Karpas-422 (cell line): Measurements from ENCODE around the gene MIF4GD. TPM values are rescaled to one million over a fixed set of nuclear protein-coding genes. Genes with fewer than 3 reads are reported as not detected.

Experiments used
- DNase-seq: peaks from one replicate; pipeline ENCODE4 v3.0.0-alpha.2; 2015
- H2AFZ ChIP-seq: fragments of 200-600 bp; sonication (generic); 2 replicates; pipeline ENCODE4 v1.6.1; 2014; ENCODE audit warnings: antibody characterized with exemption, low read length, mixed read lengths
- H3K27ac ChIP-seq: fragments of 200-600 bp; sonication (generic); 2 replicates; pipeline ENCODE4 v1.5.1; 2014; ENCODE audit warnings: mild to moderate bottlenecking, low read length, moderate library complexity
- H3K27me3 ChIP-seq: fragments of 200-600 bp; sonication (generic); 2 replicates; pipeline ENCODE4 v1.6.1; 2014; ENCODE audit warnings: low read length, mixed read lengths
- H3K36me3 ChIP-seq: fragments of 200-600 bp; sonication (generic); 2 replicates; pipeline ENCODE4 v1.6.1; 2014; ENCODE audit warnings: low read length, mixed read lengths; ENCODE audit not compliant: insufficient read depth
- H3K4me1 ChIP-seq: fragments of 200-600 bp; sonication (generic); 2 replicates; pipeline ENCODE4 v1.6.1; 2014; ENCODE audit warnings: mild to moderate bottlenecking, low read length, mixed read lengths
- H3K4me2 ChIP-seq: fragments of 200-600 bp; sonication (generic); 2 replicates; pipeline ENCODE4 v1.6.1; 2014; ENCODE audit warnings: low read length, low read depth, mild to moderate bottlenecking; ENCODE audit not compliant: poor library complexity, severe bottlenecking
- H3K4me3 ChIP-seq: fragments of 200-600 bp; sonication (generic); 2 replicates; pipeline ENCODE4 v1.5.1; 2014; ENCODE audit warnings: mild to moderate bottlenecking, antibody characterized with exemption, low read length, mixed read lengths
- H3K79me2 ChIP-seq: fragments of 200-600 bp; sonication (generic); 2 replicates; pipeline ENCODE4 v1.6.1; 2014; ENCODE audit warnings: mild to moderate bottlenecking, low read length, mixed read lengths
- H3K9ac ChIP-seq: fragments of 200-600 bp; sonication (generic); 2 replicates; pipeline ENCODE4 v1.6.0; 2014; ENCODE audit warnings: low read length
- H3K9me2 ChIP-seq: fragments of 200-600 bp; sonication (generic), shearing (Covaris generic); replicated peaks from 2 replicates; pipeline ENCODE4 v1.6.0; 2014; ENCODE audit warnings: mild to moderate bottlenecking, low read length, moderate library complexity; ENCODE audit not compliant: insufficient read depth
- H3K9me3 ChIP-seq: fragments of 300-700, 200-600 bp; sonication (generic); 2 replicates; pipeline ENCODE4 v1.6.1; 2014; ENCODE audit warnings: low read length, mixed read lengths
- H4K20me1 ChIP-seq: fragments of 200-600 bp; sonication (generic); 2 replicates; pipeline ENCODE4 v1.6.1; 2014; ENCODE audit warnings: mild to moderate bottlenecking, antibody characterized with exemption, low read length, low read depth; ENCODE audit not compliant: insufficient read depth
- total RNA-seq: library from RNA; depleted of rRNA; stranded (reverse); fragments of >200 nt; shearing (Covaris generic); gene quantifications from 2 replicates; pipeline ENCODE4 v1.2.3, GENCODE V29; 2014; ENCODE audit warnings: low replicate concordance; rRNA removed

The MIF4GD gene
- total RNA-seq, 1 experiment from 2014 or later: 44.4 TPM

GRCh38 chr17:75228847-75229246 lies 42.2 kb downstream of the MIF4GD start:
- H3K9me2 ChIP-seq: no peaks in the 10 kb centered on the region
- no peak overlapping the region for H3K4me2 ChIP-seq
- no peak overlapping the region for H3K4me3 ChIP-seq
- H4K20me1 ChIP-seq: no peaks in the 10 kb centered on the region
- no peaks in the 10 kb centered on the region for H3K9me3 ChIP-seq
- no peaks in the 10 kb centered on the region for H3K4me1 ChIP-seq
- H3K36me3 ChIP-seq: peaks cover 22% of the 10 kb centered on the region
- H2AFZ ChIP-seq: no peak overlapping the region
- H3K9ac ChIP-seq: no peak overlapping the region
- H3K27me3 ChIP-seq: no peaks in the 10 kb centered on the region
- DNase-seq: no peak
- H3K27ac ChIP-seq: no peak overlapping the region
- H3K79me2 ChIP-seq: no peaks in the 10 kb centered on the region

GRCh38 chr17:75228305-75228704 lies 42.7 kb downstream of the MIF4GD start:
- Histone ChIP-seq H2AFZ (no peak overlapping the region), H3K79me2 (no peaks in the 10 kb centered on the region), H3K36me3 (peaks cover 22% of the 10 kb centered on the region), H3K9me3 (no peaks in the 10 kb centered on the region), H3K9me2 (no peaks in the 10 kb centered on the region), H3K27ac (no peak overlapping the region), H3K4me3 (no peak overlapping the region), H3K27me3 (no peaks in the 10 kb centered on the region), H3K4me2 (no peak overlapping the region), H3K4me1 (no peaks in the 10 kb centered on the region), H4K20me1 (no peaks in the 10 kb centered on the region), H3K9ac (no peak overlapping the region)
- no peak for DNase-seq

GRCh38 chr17:75227729-75228128 lies 43.3 kb downstream of the MIF4GD start:
- no peaks in the 10 kb centered on the region for H3K4me1 ChIP-seq
- no peaks in the 10 kb centered on the region for H3K79me2 ChIP-seq
- peaks cover 22% of the 10 kb centered on the region for H3K36me3 ChIP-seq
- H3K4me2 ChIP-seq: no peak overlapping the region
- no peak overlapping the region for H3K27ac ChIP-seq
- H3K27me3 ChIP-seq: no peaks in the 10 kb centered on the region
- no peak for DNase-seq
- no peak overlapping the region for H3K4me3 ChIP-seq
- H3K9me3 ChIP-seq: no peaks in the 10 kb centered on the region
- H2AFZ ChIP-seq: no peak overlapping the region
- no peaks in the 10 kb centered on the region for H4K20me1 ChIP-seq
- H3K9me2 ChIP-seq: no peaks in the 10 kb centered on the region
- H3K9ac ChIP-seq: no peak overlapping the region

- no peak for DNase-seq
- Histone ChIP-seq H3K27ac (no peak overlapping the region), H3K36me3 (peaks cover 16% of the 10 kb centered on the region; the same call in 1 of the 2 replicates), H3K9me3 (no peaks in the 10 kb centered on the region), H4K20me1 (no peaks in the 10 kb centered on the region), H3K4me2 (no peak overlapping the region), H3K9ac (no peak overlapping the region), H3K9me2 (no peaks in the 10 kb centered on the region), H3K4me1 (no peaks in the 10 kb centered on the region), H3K27me3 (no peaks in the 10 kb centered on the region), H3K4me3 (no peak overlapping the region), H3K79me2 (no peaks in the 10 kb centered on the region), H2AFZ (no peak overlapping the region)
These were observed 46.0 kb downstream of the MIF4GD start for GRCh38 chr17:75225016-75225415.

GRCh38 chr17:75219815-75220214 lies 51.2 kb downstream of the MIF4GD start:
- no peaks in the 10 kb centered on the region for H3K9me2 ChIP-seq
- H4K20me1 ChIP-seq: no peaks in the 10 kb centered on the region
- no peaks in the 10 kb centered on the region for H3K27me3 ChIP-seq
- no peaks in the 10 kb centered on the region for H3K4me1 ChIP-seq
- H2AFZ ChIP-seq: no peak overlapping the region
- no peak overlapping the region for H3K9ac ChIP-seq
- no peak overlapping the region for H3K4me3 ChIP-seq
- H3K4me2 ChIP-seq: no peak overlapping the region
- peaks cover 9% of the 10 kb centered on the region; the same call in 1 of the 2 replicates for H3K79me2 ChIP-seq
- H3K27ac ChIP-seq: no peak overlapping the region
- H3K9me3 ChIP-seq: no peaks in the 10 kb centered on the region
- H3K36me3 ChIP-seq: peaks cover 31% of the 10 kb centered on the region; the same call in 1 of the 2 replicates
- no peak for DNase-seq

GRCh38 chr17:75218131-75218530 lies 52.9 kb downstream of the MIF4GD start:
- H3K9me3 ChIP-seq: no peaks in the 10 kb centered on the region
- no peaks in the 10 kb centered on the region for H3K9me2 ChIP-seq
- H3K9ac ChIP-seq: no peak overlapping the region
- H3K4me3 ChIP-seq: no peak overlapping the region
- H2AFZ ChIP-seq: no peak overlapping the region
- no peak overlapping the region for H3K27ac ChIP-seq
- peaks cover 9% of the 10 kb centered on the region; the same call in 1 of the 2 replicates for H3K79me2 ChIP-seq
- peaks cover 41% of the 10 kb centered on the region; the same call in 1 of the 2 replicates for H3K36me3 ChIP-seq
- H4K20me1 ChIP-seq: no peaks in the 10 kb centered on the region
- DNase-seq: no peak
- H3K27me3 ChIP-seq: no peaks in the 10 kb centered on the region
- H3K4me1 ChIP-seq: no peaks in the 10 kb centered on the region
- no peak overlapping the region for H3K4me2 ChIP-seq

Other genes starting within 250 kb of the MIF4GD start
- gene ATP5PD, start 224.3 kb downstream of the MIF4GD start, total RNA-seq: 186 and 187 TPM in 2 replicates
- 21.0 and 24.7 TPM in 2 replicates for gene KCTD2, start 224.0 kb downstream of the MIF4GD start, total RNA-seq
- gene SLC16A5, start 183.3 kb downstream of the MIF4GD start, total RNA-seq: not detected in 2 replicates
- 6.1 and 12.8 TPM in 2 replicates for gene ARMC7, start 161.3 kb downstream of the MIF4GD start, total RNA-seq
- gene NT5C, start 139.5 kb downstream of the MIF4GD start, total RNA-seq: 43.6 and 174 TPM in 2 replicates
- gene JPT1, start 116.7 kb downstream of the MIF4GD start, total RNA-seq: 98.2 and 159 TPM in 2 replicates
- 136 and 177 TPM in 2 replicates for gene SUMO2, start 88.3 kb downstream of the MIF4GD start, total RNA-seq
- gene NUP85, start 65.6 kb downstream of the MIF4GD start, total RNA-seq: 40.6 and 47.8 TPM in 2 replicates
- gene GGA3, start 9.6 kb downstream of the MIF4GD start, total RNA-seq: 23.4 and 45.1 TPM in 2 replicates
- 48.8 and 58.7 TPM in 2 replicates for gene MRPS7, start 9.4 kb downstream of the MIF4GD start, total RNA-seq
- gene SLC25A19, start 18.2 kb upstream of the MIF4GD start, total RNA-seq: 36.5 and 43.1 TPM in 2 replicates
- 106 and 193 TPM in 2 replicates for gene GRB2, start 134.4 kb upstream of the MIF4GD start, total RNA-seq
- 20.5 and 20.7 TPM in 2 replicates for gene TMEM94, start 185.4 kb upstream of the MIF4GD start, total RNA-seq
- not detected in 2 replicates for gene CASKIN2, start 244.3 kb upstream of the MIF4GD start, total RNA-seq
- gene TSEN54, start 245.3 kb upstream of the MIF4GD start, total RNA-seq: 25.5 and 42.8 TPM in 2 replicates